GM18520 (cell line): ENCODE data around the gene SKOR1.
A peak's percentile ranks its signal among the peaks of the same experiment; 100 is the strongest.

ENCODE experiments used
- ATAC-seq: cut with Tn5 transposase; IDR thresholded peaks from one replicate; pipeline ENCODE4 v1.9.1; 2021; ENCODE audit not compliant: unreplicated experiment

SKOR1 gene, protein sequence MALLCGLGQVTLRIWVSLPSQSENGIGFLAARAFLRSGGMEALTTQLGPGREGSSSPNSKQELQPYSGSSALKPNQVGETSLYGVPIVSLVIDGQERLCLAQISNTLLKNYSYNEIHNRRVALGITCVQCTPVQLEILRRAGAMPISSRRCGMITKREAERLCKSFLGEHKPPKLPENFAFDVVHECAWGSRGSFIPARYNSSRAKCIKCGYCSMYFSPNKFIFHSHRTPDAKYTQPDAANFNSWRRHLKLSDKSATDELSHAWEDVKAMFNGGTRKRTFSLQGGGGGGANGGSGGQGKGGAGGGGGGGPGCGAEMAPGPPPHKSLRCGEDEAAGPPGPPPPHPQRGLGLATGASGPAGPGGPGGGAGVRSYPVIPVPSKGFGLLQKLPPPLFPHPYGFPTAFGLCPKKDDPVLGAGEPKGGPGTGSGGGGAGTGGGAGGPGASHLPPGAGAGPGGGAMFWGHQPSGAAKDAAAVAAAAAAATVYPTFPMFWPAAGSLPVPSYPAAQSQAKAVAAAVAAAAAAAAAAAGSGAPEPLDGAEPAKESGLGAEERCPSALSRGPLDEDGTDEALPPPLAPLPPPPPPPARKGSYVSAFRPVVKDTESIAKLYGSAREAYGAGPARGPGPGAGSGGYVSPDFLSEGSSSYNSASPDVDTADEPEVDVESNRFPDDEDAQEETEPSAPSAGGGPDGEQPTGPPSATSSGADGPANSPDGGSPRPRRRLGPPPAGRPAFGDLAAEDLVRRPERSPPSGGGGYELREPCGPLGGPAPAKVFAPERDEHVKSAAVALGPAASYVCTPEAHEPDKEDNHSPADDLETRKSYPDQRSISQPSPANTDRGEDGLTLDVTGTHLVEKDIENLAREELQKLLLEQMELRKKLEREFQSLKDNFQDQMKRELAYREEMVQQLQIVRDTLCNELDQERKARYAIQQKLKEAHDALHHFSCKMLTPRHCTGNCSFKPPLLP

DNA sequence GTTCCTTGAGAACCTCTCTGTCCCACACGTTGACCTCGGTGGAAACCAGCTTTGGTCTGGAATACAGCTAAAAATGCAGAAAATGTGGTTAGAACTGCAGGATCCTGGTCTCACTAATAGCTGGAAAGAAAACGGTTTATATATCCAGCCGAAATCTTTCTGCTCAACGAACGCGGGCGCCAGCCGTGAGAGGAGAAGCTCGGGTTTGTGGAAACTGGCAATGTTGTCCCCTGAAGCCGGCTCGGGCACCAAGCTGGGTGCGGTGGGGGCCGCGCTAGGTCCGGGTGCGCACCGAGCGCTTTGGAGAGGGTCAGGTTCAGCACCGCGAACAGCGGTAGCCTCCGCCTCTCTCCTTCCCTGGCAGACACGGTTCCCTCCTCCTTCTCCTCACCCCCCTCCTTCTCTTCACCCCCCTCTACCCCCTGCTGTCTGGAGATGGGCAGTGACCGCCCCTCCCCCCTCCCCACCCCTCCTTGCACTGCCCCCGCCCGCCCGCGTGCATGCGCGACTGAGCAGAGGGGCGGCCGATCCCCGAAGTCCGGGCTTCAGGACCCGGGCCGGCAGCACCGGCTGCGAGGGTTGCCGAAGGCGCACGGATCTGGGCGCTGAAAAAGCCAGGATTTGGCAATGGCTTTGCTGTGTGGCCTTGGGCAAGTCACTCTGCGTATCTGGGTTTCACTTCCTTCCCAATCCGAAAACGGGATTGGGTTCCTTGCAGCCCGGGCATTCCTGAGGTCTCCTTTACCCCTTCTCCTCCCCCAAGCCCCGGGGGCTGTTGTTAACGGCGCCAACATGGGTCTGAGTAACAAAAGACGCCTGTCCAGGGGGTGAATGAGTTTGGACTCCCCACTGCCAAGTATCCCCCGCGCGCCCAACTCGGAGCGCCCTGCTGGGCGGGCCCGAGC, at the start of gene SKOR1:
TSS of gene SKOR1 (plus strand) at position 534 of the 905 bp plus-strand sequence. CDS start at position 628, 94 bp downstream.
- no peak for ATAC-seq

DNA sequence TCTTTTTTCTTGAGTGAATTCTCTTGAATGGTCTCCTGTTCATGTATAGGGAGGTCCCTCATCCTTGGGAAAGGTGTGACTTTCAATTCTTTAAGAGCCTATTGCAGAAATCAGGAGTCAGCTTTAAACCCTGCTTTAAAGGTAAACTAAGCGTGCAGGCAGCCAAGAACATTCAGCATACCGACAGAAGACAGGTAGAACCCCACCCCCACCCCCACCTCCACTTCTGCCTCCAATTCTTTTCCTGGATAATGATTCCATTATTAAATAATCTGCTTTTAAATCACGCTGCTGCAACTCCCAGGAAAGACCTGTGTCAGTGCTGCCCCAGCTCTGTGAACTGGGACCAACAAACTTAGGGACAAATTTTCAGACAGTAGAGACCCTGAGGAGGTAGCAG, 49.3 kb upstream of the SKOR1 start:
- no peak for ATAC-seq

DNA sequence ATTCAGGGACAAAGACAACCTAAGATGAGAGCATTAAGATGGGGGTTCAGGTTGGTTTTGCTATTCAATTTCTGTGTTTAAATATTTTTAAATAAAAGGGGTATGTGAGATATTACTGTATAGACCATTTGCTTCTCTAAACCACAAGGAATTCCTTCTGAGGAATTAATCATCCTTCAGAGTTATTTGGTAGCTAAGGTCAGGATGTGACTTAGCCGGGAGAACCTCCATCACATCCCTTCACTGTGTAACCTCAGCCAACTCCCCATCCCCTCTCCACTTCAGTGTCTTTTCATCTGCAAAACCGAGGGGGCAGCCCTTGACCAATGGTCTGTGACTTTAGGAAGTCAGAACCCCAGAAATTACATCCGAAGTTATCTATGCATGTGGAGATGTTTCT, 48.7 kb upstream of the SKOR1 start:
- no peak for ATAC-seq

DNA sequence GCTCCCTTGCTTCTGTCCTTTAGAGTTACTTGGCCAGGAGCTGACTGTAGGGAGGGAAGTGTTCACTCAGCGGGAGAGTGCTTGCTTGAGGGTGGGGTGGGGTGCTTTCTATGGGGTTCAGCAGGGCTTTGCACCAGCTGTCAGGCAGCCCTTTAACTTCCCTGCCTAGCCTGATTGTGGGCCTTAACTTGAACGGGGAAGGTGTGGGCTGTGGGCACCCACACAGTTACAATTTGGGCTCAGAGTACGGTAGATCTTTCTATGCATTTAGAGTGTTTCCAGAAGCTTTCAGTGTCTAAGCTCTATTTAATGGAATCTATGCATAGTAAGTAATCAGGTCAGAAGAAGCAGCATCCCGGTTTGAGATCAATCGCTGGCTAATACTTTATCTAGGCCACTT, 48.2 kb upstream of the SKOR1 start:
- no peak for ATAC-seq

DNA sequence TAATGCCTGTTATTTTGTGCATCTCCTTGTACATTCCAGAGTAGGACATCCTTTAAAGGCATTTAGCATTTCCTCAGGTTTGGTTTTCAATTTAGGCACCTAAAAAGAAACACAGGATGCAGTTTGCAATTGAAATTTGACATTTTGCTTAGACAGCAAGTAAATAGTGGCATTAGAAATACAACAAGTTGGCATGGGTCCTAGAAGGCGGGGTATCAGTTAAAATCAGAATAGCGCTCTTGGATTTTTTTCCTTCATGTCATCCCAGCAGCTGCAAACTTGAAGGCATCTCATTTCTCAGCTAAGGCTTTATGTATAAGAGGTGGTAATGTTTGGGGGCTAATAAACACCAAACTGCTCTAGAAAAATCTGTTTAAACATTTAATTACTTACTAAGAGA, 47.5 kb upstream of the SKOR1 start:
- no peak for ATAC-seq

DNA sequence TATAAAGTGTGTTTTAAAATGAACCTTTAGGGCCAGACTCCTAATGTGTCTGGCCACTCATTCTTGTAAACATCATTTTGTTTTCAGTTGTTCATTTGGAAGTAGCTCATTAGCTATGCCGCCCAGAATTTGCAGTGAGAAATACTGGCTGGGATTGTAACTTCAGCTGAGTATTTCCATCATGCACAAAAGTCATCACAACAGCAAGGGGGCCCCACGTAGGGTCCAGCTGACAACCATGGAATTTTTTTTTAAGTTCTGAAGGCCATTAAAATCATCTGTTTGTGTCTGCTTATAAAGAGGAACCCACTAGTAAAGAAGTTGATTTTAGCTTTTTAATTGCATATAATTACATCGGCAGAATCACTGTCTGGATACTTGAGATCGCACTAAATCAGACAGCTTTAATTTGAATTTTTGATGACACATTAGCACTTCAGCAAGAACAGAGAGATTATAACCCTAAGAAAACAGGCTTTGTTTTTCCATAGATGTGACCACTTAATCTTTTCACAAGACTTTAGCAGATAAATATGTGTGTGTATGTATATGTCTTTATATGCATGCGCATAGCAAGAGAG, 46.3 kb upstream of the SKOR1 start:
- no peak for ATAC-seq

DNA sequence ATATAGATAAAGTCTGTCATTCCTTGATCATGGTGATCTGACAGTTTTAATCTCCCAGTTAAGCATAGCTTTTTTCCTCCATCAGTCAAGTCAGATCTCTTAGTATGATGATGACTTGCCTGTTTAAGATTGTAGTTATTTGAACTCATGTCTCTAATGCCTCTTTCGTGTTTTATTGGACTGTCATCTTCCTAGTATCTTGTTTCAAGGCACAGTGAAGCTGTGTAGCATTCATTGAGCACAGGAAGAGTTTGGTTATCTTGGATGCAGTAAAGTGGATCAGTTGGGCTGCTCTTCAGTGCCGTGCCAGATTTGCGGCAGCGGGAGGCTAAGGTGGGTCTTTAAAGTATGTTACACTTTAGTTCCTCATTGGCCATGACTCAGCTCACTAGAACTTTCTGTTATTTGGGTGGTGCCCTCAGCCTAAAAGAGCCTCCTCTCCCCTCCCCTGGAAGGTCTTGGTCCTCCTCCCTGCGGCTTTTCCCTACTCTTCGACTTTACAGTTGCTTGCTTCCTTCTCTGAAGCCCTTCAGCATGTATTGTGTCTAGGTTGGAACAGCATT, 45.7 kb upstream of the SKOR1 start:
- no peak for ATAC-seq

DNA sequence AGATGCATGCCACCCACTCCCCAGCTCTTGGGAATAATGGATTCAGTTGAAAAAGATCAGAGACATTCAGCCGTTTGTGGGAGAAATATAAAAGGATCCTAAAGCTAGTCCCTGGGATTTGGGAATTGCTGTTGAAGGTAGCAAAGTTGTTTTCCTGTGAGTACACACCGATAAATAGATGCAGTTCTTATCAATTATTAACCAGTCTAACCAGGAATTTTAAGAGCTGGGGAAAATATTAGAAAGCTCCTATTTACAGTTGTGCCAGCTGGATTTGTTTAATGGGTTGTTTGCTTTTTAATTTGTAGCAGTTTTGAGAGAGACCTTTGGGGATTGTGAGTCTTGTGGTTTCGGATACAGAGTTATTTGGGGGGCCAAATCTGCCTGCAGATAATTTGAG, 44.2 kb upstream of the SKOR1 start:
- ATAC-seq, result no peak

DNA sequence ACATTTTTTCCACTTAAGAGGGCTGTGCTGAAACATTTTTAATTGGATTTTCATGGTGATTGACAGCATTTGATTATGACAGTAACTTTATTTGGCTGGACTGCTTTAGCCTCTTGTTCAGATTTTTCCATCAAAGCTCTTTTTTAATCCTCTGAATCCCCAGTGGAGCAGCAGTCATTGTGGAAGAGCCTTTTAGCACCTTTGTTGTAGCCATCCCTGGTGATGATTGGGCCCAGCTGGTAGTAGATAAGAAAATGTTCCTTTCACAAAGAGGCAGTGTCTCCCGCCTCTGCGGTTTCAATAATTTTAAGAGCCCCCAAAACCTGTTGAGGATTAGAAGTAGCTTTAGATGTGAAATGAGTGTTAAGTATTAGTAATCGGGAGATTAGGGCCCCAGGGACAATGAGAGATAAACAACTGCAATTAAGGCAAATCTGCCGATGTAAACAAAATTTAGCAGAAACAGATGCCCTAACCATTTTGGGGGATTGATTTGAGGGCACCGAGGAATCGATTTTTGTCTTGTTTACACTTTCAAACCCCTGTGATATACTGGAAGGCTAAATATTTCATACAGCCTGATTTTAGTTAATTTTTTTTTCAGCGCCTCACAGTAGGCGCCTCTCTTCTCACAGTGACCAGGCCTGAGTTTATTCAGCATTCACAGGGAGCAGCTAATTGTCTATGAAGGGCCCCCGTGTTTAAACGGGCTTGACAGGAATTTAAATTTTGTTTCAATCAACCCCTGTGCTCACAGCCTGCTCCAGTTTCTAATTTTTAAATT, 43.2 kb upstream of the SKOR1 start:
- ATAC-seq, result no peak

DNA sequence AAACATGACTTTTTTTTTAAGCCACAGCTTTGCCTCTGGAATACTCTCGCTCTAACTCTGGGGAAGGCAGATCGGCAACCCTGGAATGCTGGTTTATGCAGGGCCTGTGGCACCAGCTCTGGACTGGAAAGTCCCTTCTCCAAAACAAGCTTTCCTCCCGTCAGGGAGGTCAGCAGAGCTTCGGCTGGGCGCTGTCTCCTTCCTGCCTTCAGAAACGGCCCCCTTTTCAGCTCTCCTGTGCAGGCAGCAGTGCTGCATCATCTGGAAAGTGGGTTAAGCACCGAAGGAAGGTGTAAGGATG, 42.7 kb upstream of the SKOR1 start:
- no peak for ATAC-seq

DNA sequence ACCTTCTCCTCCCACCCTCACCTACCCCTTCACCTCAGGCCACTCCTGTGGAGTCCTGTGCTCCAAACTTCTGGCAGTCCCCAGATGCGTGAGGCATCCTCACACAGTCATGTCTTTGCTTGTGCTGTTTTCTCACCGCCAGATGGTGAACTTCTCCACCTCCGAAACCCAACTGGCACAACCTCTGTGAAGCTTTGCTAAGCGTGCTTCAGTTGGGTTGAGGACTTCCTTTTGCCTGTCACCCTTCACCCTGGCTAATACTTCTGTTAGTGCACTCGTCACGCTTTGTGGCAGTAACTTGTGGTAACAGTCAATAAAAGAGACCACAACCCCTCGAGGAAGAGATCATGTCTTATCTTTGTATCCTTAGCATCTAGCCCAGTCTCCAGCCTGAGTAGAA, 42.0 kb upstream of the SKOR1 start:
- ATAC-seq, result no peak

DNA sequence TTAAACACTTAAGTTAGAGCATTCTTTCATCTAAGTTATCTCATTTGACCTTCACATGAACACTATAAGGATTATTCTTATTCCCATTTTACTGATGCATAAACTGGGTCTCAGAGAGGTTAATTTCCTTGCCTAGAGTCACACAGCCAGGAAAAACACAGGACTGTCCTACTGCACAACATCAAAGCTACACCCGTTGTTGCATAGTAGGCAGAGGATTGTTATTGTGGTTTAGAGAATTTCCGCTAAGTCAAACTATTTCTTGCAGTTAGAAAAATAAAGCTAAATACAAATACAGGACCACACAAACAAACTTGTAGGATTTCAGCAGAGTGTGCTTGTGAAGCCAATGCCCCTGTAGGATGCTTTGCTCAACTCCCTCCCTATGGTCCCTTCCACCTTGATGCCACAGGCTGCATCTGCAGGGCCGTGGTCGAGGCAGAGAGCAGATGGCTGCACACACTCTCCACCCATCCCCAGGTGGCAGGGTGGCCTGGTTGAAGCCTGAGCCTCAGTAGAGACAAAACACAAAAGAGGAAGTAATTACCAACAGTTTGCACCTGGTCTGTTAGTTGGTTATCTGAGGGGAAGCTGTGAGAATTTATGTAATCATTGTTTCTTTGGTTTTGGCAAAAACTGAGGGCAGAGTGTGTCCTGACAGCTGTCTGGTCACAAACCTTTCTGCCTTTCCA, 41.1 kb upstream of the SKOR1 start:
- peak; percentile 90 for ATAC-seq

DNA sequence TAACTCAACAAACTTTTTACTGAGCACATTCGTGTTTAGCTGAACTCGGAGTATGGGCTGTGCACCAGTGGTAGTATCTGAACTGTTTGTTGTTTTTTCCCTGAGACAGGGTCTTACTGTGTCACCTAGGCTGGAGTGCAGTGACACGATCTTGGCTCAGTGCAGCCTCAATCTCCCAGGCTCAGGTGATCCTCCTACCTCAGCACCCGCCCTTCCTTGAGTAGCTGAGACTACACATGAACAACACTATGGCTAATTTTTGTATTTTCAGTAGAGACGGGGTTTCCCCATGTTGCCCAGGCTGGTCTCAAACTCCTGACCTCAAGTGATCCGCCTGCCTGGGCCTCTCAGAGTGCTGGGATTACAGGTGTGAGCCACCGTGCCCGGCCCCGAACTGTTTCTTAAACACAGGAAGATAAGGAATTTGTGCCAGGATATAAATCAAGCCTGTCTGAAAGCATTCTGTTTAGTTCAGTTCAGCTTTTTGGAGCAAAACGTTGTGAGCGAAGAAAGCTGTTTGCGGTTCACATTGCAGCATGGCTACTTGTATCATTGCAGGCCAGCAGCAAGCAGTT, 40.4 kb upstream of the SKOR1 start:
- ATAC-seq, result no peak

DNA sequence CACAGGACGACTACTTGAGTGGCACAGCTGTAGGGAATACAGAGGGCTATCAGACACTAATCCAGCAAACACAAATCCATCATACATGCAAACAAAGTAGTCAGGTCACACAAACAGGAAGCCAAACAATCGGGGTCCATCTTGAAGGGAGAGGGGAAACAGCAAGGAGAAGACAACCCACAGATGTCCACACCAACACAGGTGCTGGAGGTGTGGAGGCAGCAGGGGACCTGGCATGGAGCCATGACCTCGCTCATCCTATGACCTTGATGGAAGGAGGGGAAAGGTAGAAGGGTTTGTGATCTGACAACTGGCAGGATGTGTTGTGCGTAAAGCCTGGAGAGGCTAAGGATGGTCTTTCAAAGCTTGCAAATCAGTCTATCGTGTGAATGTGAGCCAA, 39.9 kb upstream of the SKOR1 start:
- ATAC-seq, result no peak

DNA sequence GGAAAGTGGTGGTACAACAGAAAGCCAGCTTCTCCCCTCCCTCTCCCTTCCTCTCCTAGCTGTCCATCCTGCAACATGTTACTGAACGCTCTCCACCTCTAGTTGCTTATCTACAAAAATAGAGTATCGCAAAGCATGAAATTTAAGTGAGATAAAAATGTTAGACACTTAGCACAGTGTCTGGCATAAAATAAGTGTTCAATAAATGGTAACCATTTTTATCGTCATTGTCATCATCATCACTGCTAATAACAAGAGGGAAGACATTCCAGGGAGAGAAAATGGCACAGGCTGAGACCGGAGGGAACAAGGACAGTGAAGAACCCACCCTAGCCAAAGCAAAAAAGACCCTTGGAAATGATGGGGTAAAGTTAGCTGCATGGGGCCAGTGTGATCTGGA, 38.7 kb upstream of the SKOR1 start:
- no peak for ATAC-seq

DNA sequence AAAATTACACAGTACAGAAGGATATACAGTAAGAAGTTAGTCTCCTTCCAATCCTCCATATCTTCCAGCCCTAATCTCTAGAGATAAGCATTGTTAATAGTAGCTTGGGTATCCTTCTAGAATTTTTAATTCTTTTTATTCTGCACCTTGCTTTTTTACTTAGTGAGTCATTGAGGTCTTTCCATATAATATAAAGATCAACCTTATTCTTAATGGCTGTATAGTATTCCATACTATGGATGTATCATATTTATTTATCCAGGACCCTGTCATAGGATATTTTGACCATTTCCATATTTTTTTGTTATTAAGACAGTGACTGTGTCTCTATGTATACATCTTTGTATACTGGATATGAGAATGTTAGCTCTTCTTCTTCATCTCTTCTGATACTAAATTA, 36.3 kb upstream of the SKOR1 start:
- ATAC-seq, result no peak

DNA sequence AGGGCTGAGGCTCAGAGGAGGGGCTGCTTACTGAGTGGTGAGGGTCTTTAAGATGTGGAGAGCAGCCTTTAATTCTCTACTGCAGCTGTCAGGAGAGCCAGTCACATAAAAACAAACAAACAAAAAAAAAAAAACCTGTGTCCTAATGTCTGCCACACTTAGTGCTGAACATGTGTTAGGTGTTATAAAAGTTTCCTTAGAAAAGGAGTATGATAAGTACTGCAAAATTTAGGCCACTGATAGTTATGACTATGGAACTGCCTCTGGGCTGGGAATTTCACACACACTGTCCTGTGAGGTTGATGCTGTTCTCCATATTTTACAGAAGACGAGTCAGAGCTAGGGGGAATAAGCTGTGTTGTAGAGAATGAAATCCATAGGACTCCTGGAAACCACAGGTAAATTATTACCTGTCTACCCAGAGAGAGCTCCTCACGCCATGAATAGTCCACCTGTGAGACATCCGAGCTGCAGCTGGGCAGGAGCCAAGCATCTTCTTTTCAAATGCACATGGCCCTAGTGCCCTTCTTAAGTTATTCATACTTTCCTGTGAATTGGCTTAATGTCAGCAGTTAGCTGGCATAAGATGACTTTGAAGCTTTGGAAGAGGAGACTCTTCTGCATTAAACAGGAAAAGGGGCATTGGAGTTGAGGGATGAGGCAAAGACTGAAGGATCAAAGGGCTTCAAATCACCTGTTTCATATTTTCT, 34.5 kb upstream of the SKOR1 start:
- ATAC-seq, result no peak

DNA sequence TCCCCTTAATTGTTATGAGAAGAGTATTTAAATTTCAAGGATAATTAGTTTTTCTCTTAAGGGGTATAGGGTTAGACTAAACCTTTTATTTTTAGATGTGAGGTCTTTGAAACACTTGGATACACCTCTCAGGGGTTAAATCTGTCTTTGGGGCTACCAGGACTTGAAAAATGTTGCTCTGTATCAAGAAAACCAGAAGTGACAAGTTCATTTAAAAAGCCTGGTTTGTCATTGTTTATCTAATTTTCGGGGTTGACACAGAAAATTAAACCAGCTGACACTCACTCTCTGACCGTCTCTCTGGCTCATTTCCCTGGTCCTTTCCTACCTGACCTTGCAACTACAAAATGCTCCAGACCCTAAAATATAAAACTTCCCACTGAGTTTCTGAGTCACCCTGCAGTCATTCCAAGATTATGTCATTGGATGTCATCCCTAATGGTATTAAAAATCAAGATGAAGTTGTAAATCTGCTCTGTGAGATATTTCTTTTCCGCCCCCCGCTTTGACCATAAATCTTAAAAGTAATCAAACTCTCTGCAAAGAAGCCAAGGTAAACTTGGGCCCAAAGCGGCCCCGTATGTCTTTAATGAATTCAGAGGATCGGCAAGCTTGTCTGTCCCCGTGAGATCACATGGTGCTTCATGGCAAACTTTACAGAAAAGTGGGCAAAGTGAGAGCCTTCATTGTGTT, 32.9 kb upstream of the SKOR1 start:
- no peak for ATAC-seq
